Measurements from ENCODE around the gene LCE1C.

- TF ChIP-seq REST (IDR thresholded peaks at IDR 0.05; ENCODE audit: low read depth) (no peak), TEAD4 (IDR thresholded peaks at IDR 0.05) (no peak), EGR1 (IDR thresholded peaks at IDR 0.05) (no peak), RAD21 (IDR thresholded peaks at IDR 0.05; ENCODE audit: low read depth) (no peak), CREB1 (IDR thresholded peaks at IDR 0.05; ENCODE audit: low read depth) (no peak)
Measured at GRCh38 chr1:152760551-152761190, 45.8 kb downstream of the LCE1C start.

All from Ishikawa (cell line).